Hepatocyte (in vitro differentiated cells): ENCODE results near the gene RASAL1.

Experiments used
- EZH2 ChIP-seq: fragments of 200-600 bp; sonication (generic); IDR thresholded peaks from 2 replicates; pipeline ENCODE4 v1.6.1; 2016; ENCODE audit warnings: antibody characterized with exemption, mild to moderate bottlenecking, borderline replicate concordance
- EZH2phosphoT487 ChIP-seq: fragments of 200-600 bp; sonication (generic); IDR thresholded peaks from one replicate; pipeline ENCODE4 v1.6.1; 2018; ENCODE audit warnings: antibody characterized with exemption, mild to moderate bottlenecking, low read depth, moderate library complexity; ENCODE audit not compliant: unreplicated experiment, severe bottlenecking
- TF ChIP-seq, protein P1 (sequence below): fragments of 200-600 bp; sonication (generic); IDR thresholded peaks from 2 replicates; pipeline ENCODE4 v1.5.1; 2016; ENCODE audit warnings: antibody characterized with exemption, mild to moderate bottlenecking; ENCODE audit not compliant: poor library complexity

GRCh38 chr12:113087193-113087592 is 48.4 kb downstream of the RASAL1 start:
- TF ChIP-seq EZH2phosphoT487 (no peak), EZH2 (no peak)
- TF ChIP-seq, protein P1, sequence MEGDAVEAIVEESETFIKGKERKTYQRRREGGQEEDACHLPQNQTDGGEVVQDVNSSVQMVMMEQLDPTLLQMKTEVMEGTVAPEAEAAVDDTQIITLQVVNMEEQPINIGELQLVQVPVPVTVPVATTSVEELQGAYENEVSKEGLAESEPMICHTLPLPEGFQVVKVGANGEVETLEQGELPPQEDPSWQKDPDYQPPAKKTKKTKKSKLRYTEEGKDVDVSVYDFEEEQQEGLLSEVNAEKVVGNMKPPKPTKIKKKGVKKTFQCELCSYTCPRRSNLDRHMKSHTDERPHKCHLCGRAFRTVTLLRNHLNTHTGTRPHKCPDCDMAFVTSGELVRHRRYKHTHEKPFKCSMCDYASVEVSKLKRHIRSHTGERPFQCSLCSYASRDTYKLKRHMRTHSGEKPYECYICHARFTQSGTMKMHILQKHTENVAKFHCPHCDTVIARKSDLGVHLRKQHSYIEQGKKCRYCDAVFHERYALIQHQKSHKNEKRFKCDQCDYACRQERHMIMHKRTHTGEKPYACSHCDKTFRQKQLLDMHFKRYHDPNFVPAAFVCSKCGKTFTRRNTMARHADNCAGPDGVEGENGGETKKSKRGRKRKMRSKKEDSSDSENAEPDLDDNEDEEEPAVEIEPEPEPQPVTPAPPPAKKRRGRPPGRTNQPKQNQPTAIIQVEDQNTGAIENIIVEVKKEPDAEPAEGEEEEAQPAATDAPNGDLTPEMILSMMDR = no peak
